ENCODE results near the gene BHMT2.

Gene BHMT2, protein sequence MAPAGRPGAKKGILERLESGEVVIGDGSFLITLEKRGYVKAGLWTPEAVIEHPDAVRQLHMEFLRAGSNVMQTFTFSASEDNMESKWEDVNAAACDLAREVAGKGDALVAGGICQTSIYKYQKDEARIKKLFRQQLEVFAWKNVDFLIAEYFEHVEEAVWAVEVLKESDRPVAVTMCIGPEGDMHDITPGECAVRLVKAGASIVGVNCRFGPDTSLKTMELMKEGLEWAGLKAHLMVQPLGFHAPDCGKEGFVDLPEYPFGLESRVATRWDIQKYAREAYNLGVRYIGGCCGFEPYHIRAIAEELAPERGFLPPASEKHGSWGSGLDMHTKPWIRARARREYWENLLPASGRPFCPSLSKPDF

DNA sequence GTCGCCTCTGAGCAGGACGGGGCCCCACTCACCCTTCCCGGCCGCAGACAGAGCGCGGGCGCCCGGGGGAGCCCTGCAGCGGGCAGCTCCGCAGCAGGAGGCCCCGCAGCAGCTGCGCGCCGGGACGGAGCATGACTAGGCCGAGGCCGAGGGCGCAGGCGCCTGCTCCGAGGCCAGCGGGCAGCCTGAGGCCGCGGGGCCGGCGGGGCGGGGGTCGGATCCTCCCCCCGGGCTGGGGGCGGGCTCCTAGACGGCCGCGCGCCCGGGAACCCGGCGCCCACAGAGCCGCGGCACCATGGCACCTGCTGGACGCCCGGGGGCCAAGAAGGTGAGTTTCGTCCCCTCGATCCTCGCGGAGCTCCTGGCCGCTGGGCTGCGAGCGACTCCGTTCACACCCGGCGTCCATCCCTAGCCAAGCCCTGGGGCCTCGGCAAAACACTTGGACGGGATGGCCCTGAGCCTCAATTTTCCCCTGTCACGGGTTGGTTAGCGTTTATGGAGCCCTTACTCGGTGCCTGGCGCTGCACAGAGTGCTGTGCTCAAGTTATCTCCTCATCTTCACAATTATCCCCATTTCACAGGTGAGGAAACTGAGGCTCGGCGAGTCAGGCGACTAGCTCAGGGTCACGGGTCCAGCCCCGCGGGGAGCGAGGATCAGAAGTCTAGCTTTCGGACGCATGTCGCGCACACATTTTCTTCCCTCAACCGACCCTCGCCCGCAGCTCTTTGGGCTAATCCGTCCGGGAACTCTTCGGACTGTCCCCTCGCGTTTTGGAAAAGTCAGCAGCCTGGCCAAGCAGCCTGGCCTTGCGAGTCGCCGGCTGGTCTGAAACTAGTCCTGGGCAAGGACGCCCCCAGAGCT, at the start of gene BHMT2, which contains the start of gene DMGDH:
BHMT2 (plus strand) TSS at position 280 of the 862 bp plus-strand sequence; CDS start at position 296, 16 bp downstream.
DMGDH (minus strand) TSS at position 187 of the 862 bp plus-strand sequence; CDS start at position 133, 54 bp downstream.
- DNase-seq (ENCODE audit: low spot score) = no peak

DNA sequence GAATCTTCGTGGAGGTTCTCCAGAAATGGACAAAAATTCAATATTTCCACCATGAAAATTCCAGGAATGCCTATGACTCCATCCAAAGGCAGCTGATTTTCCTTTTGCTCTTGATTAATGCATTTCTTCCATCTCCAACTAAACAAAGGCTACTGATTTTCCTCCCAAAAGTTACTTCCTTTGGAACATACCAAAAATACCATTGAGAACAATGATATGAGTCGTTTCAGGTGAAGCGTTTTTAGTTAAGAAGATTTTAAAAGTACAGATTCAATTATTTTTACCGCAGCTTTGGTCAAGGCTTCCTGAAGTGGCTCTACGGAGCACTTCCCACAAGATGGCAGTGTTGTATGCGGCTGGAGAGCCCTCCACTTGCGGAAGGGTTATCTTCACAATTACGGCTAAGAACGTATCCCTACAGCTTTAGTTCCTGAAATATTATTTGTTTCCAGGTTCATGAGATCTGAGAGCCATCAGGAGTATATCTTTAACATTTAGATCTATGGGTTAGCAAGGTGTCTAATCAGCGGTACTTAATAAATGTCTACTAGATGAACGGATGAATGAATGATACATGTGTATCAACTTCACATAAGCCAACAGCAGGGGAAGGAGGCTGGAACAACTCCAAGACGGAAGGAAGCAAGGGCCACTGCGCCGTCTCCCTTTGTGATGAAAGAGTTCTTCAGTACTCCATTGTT, 48.6 kb upstream of the BHMT2 start:
- peak; percentile 71 for DNase-seq (ENCODE audit: low spot score)

DNA sequence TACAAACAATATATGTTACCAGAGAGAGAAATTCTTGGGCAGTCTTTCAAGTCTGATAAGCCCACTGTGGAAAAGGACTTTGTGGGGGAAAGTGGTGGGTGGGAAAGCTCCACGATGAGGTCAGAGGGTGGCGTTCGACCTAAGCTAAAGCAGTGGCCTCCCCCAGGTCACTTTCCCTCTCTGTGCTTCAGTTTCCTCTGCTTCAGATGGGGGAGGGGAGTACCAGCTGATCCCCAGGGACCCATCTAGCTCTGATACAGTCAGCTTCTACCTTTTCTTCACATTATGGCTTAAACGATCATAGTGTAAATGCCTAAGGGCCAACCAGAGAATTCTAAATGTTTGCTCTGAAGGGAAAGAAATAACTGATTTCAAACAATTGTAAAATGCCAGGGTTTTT, 47.8 kb upstream of the BHMT2 start:
- DNase-seq (ENCODE audit: low spot score) = no peak

DNA sequence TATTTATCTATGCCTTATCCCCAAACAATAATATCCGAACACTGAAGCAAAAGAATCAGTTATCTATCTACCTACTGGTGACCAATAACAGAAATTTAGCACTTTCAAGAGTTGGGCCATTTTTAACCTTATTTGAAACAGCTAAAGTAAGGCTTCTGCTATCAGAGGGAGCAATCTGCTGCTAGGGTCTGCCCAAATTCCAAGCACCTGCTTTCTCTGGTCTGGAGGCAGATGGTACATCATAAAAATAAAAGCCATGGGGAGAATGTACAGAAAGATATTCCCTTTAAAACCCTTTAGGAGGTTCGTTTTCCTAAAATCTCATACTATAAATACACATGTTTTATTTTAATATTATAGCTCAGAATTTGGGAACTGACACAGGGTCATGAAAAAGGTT, 46.8 kb upstream of the BHMT2 start:
- no peak for DNase-seq (ENCODE audit: low spot score)

DNA sequence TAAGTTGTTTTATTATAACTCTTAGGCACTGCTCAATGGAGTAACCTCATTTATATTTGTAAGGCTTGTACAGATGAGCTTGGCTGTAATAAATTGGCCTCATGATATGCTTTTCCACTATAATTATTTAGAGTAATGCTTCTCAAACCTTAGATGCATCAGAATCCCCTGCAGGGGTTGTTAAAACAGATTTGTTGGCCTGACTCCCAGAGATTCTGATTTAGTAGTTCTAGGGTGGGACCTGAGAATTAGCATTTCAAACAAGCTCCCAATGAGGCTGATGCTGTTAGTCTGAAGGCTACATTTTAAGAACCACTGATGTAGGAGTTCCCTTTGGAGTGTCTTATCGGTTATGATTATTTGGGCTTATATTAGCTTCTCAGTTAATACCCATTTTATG, 46.2 kb upstream of the BHMT2 start:
- DNase-seq (ENCODE audit: low spot score) = no peak

DNA sequence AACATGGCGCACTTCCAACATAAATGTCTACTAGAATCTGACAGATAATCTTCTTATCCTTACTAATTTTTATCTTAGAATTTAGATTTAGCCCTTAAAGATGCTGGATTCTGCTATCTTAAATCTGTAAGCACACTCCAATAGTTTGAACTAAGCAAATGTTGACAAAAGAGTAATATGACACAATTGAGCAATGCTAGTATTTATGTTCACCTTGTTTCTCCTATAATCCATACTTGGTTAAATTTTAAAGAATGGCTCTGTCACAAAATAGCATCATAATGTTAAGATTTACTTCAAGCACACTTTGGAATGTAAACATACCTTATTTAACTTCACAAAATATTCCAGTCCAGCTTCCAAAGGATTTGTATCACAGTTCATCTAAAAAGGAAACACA, 45.6 kb upstream of the BHMT2 start:
- no peak for DNase-seq (ENCODE audit: low spot score)

DNA sequence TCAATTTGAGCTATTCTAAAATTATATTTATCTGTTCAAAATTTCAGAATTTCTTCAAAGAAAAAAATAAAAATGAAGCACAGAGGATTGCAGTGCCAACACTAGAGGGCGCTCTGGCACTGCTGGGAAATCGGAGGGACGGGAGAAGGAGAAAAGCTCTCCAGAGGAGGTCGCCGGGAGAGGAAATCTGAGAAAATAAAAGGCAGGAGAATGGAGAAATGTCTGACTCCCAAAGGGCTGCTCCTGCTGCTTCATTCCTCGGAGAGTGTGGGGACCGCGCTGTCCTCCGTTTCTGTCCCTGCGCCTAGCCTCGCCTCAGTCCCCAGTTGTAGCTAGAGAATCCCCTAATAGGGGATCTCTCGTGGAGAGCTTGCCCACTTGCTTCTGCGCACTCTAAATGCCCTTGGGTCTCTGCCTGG, 44.5 kb upstream of the BHMT2 start:
- peak; percentile 44 for DNase-seq (ENCODE audit: low spot score)

DNA sequence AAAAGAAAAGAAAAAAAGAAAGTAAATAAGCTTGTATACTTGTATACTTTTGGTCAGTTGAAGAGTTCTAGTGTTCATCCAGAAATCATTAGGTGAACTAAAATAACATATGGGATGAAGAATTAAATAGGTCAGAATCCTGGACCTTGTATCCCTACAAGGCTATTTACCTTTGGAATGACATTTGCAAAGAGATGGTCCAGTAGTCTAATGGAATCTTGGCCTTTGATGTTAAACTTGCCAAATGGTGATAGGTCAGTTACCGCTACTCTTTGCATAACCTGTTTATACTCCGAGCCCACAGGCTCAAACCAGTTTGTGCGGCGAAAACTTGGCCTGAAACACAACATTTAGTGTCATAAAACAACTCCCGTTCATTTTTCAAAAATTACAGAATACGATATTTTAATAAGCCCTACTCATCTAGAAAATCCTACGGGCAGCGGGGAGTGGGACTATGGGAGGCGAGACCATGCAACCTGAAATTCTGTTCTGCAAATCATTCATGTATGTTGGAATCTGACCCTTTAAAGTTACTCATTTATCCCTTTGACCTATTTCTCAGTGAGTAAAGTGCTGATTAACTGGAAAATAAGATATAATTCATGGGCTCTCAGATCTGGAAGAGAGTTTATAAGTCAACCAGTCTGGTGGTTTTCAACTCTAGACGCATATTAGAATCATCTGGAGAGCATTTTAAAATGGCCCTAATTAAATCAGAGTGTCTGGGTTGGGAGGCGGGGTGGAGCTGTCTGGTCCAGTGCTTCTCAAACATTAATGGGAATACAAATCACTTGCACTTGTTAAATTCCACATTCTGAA, 38.7 kb upstream of the BHMT2 start:
- DNase-seq (ENCODE audit: low spot score) = no peak

DNA sequence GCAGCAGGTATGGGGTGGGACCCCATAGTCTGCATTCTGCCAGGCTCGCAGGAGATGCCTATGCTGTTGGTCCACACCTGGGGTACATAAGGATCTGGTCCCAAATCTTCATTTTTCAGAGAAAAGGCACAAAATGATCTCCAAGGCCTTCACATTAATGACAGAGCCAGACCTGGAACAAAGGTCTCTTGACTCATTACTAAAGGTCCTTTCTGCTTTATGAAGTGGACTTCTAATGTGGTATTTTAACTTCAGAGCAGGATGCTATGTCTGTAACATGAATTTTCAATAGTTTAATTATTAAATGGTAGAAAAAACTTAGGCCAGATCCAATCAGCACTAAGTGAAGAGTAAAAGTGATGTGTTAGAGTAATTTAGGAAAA, 38.1 kb upstream of the BHMT2 start:
- no peak for DNase-seq (ENCODE audit: low spot score)

DNA sequence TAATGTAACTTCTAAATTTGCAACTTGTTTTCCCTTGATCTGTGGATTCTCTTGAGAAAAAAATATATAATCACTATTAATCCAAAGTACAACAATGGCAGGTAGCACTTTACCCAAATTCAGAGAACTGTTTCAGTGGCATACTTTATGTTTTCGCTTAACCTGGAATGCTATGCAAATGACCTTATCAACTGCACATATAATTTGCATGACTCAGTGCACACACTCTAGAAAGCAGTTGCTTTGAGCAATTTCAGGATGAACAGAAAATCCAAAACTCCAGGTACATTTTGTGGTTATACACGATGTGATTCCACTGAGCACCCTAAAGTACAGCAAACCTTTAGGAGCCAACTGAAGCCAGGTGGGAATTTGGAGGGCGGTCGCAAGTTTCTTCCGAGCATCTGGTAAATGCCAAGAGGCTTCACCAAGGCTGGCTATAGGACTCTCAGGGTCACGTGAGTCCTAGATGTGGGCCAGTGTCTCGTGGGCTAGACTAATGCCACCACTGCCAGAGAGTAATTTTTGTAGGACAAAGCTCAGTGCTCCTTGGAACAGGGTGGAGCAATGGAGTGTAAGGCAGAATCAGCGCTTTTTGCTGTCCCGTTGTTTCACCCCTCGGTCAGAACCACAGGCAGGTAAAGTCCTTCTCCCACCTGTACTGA, 37.4 kb upstream of the BHMT2 start:
- DNase-seq (ENCODE audit: low spot score) = no peak

DNA sequence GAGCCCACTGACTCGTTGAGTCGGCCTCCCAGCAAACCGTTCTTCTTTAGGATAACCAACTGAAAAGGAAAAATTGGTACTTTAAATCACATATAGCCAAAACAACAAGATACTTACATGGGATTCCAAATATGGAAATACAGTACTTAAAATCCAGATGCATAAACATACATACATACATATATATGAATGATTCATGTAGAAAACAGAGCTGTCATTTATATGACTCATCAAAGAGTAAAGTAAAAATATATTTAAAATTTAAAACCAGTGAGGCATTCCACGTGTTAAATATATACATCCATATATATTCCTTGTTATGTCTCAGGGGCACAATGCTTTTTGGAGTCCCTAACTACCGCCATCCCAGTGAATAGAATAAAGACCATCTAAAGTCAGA, 36.8 kb upstream of the BHMT2 start:
- no peak for DNase-seq (ENCODE audit: low spot score)

DNA sequence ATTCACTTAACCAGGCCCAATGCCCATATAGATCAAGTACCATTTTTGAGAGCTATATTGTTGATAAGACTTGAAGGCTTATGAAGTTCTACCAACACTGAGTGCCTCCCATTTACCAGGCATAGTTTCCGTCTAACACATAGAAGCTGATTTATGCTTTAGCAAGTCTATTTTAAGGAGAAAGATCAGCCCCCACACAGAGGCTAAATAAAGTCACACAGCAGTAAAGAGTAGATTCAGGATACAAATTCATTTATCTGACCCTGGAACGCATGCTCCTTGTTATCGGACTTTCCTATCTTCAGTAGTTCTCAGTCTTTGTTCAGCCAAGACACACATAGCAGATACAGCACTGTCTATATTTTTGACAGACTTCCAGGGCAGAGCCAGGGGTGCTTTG, 34.3 kb upstream of the BHMT2 start:
- DNase-seq (ENCODE audit: low spot score) = no peak

DNA sequence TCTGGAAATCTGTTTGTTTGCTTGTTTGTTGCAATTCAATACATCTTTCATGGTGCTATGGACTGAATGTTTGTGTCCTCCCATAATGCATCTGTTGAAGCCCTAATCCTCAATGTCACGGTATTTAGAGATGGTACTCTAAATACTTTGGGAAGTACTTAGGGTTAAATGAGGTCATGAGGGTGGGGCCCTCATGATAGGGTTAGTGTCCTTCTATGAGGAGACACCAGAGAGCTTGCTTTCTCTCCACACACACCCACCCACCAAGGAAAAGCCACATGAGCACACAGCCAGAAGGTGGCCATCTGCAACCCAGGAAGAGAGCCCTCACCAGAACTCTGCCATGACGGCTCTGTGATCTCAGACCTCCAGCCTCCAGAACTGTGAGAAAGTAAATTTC, 32.8 kb upstream of the BHMT2 start:
- no peak for DNase-seq (ENCODE audit: low spot score)

DNA sequence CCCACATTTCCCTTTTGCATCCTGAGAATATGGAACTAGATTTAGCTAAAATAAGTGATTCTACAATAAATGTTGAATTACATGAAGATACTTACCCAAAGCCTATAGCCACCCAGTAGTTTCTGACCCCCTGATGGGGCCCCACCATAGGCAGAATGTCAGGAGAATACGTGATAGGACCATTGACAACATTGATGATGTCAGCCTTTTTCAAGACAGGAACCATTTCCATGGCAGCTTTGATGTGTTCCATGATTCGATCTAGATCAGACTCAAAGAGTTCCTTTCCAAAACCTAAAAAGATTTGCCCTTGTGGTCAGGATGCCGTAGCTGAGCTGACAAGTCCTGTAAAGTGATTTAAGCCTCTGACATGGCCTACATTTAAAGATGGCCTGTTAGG, 27.4 kb upstream of the BHMT2 start:
- no peak for DNase-seq (ENCODE audit: low spot score)

DNA sequence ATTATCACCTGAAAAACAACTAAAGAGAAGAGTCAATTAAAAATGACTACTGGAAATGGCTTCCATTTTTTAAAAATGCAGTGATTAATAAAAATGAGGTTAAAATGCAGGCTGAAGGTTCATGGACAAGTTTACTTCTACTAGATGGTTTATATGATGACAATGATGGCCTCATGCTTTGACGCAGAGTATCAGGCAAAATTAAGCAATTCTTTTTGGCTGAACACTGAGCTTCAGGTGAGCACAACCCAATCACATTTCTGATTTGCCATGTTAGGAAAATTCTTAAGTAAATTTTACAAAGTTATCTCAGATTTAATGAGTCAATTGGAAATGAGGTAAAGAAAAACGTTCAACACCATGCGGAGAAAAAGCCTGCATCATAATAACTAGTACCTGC, 22.4 kb upstream of the BHMT2 start:
- DNase-seq (ENCODE audit: low spot score) = no peak

DNA sequence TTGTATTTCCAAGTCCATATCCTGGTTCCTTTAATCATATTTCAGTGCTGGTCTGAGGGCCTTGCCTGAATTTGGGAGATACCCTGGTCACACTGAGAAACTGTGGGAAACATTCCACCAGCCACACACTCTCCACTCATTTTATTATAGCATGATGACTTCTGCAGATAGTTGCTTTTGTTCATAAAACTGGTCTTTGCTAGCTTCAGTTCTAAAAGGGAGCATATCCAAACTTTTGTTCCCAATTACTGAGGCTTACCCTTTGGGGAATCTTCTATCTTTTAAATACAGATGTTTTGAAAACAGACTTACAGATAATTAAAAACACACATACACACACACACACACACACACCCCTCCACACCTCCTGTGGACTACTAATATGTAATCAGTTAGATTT, 21.1 kb upstream of the BHMT2 start:
- no peak for DNase-seq (ENCODE audit: low spot score)

DNA sequence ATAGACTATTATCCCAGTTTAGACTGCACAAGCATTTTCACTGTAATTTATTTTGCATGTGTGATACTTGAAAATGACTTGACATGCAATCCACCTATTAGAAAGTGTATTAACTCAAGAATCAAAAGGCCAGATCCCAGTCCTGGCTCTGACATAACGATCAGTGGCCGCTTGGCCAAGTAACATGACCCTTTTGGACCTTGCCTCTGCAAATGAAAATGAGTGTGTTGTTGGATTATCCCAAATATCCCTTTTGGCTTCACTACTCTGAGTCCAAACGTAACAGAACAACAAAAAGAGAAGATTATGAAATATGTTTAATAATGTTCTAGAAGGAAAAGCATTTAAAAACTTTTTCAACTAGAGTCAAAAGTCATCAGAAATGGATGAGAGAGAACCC, 19.1 kb upstream of the BHMT2 start:
- no peak for DNase-seq (ENCODE audit: low spot score)

DNA sequence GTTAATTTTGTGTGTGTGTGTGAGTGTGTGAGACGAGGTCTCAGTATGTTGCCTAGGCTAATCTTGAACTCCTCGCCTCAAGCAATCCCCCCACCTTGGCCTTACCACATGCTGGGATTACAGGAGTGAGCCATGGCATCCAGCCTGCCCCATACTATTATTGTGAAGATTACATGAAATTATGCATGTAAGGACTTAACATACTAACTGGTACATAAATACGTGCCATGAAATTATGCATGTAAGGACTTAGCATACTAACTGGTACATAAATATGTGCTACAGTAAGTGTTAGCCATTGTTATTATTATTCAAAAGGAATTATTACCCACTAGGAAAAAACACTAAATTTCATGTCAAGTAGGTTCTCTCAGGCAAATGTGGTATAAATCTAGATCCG, 16.2 kb upstream of the BHMT2 start:
- no peak for DNase-seq (ENCODE audit: low spot score)

DNA sequence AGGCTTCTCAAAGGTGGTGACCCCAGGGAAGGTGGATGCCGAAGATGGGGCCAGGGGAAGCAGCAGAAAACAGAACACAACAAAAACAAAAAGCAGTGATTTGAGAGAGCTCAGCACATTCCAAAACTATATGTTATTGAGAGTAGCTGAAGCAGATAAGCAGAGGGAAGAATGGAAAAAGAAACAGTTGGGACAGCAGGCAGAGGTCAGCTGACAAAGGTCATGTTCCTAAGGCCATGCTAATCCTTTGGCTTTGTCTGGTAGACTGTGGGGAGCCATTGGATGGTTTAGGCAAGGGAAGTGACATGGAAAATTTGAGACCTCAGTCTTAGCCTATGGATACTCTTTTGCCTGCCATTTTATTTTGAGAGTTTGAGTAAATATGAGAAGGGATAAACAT, 14.6 kb upstream of the BHMT2 start:
- no peak for DNase-seq (ENCODE audit: low spot score)

DNA sequence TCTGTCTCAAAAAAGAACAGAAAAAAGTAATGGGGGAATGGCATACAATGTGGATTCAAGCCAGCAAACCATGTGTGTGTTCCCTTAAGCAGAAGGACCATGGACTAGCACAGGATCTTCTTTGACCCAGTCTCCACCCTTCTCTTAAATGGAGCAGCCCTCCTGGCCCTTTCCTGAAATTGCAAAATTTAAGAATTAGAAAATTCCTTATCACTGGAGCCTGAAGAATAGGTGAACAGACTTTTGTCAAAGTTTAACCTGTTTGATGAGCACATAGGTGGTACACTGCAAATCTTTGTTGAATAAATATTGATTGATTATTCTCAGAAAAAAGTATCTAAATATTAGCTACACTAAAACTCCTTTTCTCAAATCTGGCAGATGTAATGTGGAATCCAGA, 12.7 kb upstream of the BHMT2 start:
- no peak for DNase-seq (ENCODE audit: low spot score)

DNA sequence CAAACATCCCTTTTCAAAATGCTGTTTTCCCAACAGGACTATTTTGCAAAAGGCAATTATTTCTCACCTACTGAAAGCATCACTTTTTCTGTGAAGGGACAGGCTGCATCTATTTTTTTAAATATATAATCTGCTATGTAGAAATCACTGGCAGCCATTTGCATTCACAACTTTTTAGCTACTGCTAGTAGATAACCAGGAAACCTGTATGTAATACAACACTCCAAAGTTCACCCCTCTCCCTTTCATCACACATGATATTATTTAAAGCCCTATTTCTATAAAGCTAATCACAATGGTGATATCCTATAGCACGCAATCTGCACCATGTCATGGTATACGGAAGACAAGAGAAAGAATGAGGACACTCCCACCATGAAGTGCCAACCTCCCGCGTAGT, 9.9 kb upstream of the BHMT2 start:
- DNase-seq (ENCODE audit: low spot score) = no peak

Data from kidney capillary endothelial cell (primary cell).